OCI-LY1 (cell line): Measurements from ENCODE around the gene RFX8.

Source experiments
- H2AFZ ChIP-seq: fragments of 200-600 bp; sonication (generic), shearing (Covaris generic); 2 replicates; pipeline ENCODE4 v1.6.0; 2014; ENCODE audit warnings: antibody characterized with exemption, mild to moderate bottlenecking, low read length
- H3F3A ChIP-seq: fragments of 200-600 bp; sonication (generic), shearing (Covaris generic); 2 replicates; pipeline ENCODE4 v1.6.0; 2014; ENCODE audit warnings: mild to moderate bottlenecking, antibody characterized with exemption, low read length, moderate library complexity; ENCODE audit not compliant: insufficient read depth
- H3K27ac ChIP-seq: fragments of 200-600 bp; sonication (generic); 2 replicates; pipeline ENCODE4 v1.5.1; 2014; ENCODE audit warnings: low read length, mixed run types, mild to moderate bottlenecking, low read depth; ENCODE audit not compliant: poor library complexity, severe bottlenecking
- H3K27me3 ChIP-seq: fragments of 200-600 bp; sonication (generic); 2 replicates; pipeline ENCODE4 v1.6.0; 2014; ENCODE audit warnings: antibody characterized with exemption, mild to moderate bottlenecking, low read length, moderate library complexity; ENCODE audit not compliant: insufficient read depth
- H3K36me3 ChIP-seq: fragments of 200-600 bp; sonication (generic); 2 replicates; pipeline ENCODE4 v1.6.1; 2014; ENCODE audit warnings: mild to moderate bottlenecking, antibody characterized with exemption, low read length, moderate library complexity, mixed read lengths; ENCODE audit not compliant: insufficient read depth
- H3K4me1 ChIP-seq: fragments of 200-600 bp; sonication (generic); 2 replicates; pipeline ENCODE4 v1.5.1; 2014; ENCODE audit warnings: mild to moderate bottlenecking, low read length, moderate library complexity; ENCODE audit not compliant: insufficient read depth, severe bottlenecking
- H3K4me2 ChIP-seq: fragments of 200-600 bp; sonication (generic), shearing (Covaris generic); 2 replicates; pipeline ENCODE4 v1.6.1; 2014; ENCODE audit warnings: low read length
- H3K4me3 ChIP-seq: fragments of 200-600 bp; sonication (generic); 2 replicates; pipeline ENCODE4 v1.5.1; 2014; ENCODE audit warnings: low read length, low read depth, mild to moderate bottlenecking, mixed read lengths; ENCODE audit not compliant: poor library complexity, severe bottlenecking
- H3K79me2 ChIP-seq: fragments of 200-600 bp; shearing (Covaris generic); 2 replicates; pipeline ENCODE4 v1.6.1; 2016; ENCODE audit warnings: mixed run types, low read length, mixed read lengths; ENCODE audit not compliant: insufficient read depth
- H3K9ac ChIP-seq: fragments of 200-600 bp; sonication (generic), shearing (Covaris generic); 2 replicates; pipeline ENCODE4 v1.6.1; 2014; ENCODE audit warnings: mild to moderate bottlenecking, low read length, mixed read lengths
- H3K9me2 ChIP-seq: fragments of 200-600 bp; sonication (generic), shearing (Covaris generic); 2 replicates; pipeline ENCODE4 v1.6.1; 2014; ENCODE audit warnings: low read depth, mild to moderate bottlenecking, low read length, mixed read lengths
- H3K9me3 ChIP-seq: fragments of 200-600 bp; shearing (Covaris generic); 2 replicates; pipeline ENCODE4 v1.6.1; 2014; ENCODE audit warnings: low read length, mixed read lengths
- H4K20me1 ChIP-seq: fragments of 200-600 bp; sonication (generic), shearing (Covaris generic); 2 replicates; pipeline ENCODE4 v1.6.0; 2016; ENCODE audit warnings: mild to moderate bottlenecking, low read length; ENCODE audit not compliant: insufficient read depth
- EZH2 ChIP-seq: fragments of 200-600 bp; sonication (generic), shearing (Covaris generic); IDR thresholded peaks from 2 replicates; pipeline ENCODE4 v1.8.0; 2017; ENCODE audit warnings: borderline replicate concordance, mixed run types, mild to moderate bottlenecking, antibody characterized with exemption, low read length, moderate library complexity, mixed read lengths
- TF ChIP-seq, protein P1 (sequence below): fragments of 200-600 bp; sonication (generic), shearing (Covaris generic); IDR thresholded peaks from 2 replicates; pipeline ENCODE4 v1.5.1; 2017; ENCODE audit warnings: mild to moderate bottlenecking, antibody characterized with exemption, low read length, moderate library complexity, mixed read lengths

Gene RFX8

DNA sequence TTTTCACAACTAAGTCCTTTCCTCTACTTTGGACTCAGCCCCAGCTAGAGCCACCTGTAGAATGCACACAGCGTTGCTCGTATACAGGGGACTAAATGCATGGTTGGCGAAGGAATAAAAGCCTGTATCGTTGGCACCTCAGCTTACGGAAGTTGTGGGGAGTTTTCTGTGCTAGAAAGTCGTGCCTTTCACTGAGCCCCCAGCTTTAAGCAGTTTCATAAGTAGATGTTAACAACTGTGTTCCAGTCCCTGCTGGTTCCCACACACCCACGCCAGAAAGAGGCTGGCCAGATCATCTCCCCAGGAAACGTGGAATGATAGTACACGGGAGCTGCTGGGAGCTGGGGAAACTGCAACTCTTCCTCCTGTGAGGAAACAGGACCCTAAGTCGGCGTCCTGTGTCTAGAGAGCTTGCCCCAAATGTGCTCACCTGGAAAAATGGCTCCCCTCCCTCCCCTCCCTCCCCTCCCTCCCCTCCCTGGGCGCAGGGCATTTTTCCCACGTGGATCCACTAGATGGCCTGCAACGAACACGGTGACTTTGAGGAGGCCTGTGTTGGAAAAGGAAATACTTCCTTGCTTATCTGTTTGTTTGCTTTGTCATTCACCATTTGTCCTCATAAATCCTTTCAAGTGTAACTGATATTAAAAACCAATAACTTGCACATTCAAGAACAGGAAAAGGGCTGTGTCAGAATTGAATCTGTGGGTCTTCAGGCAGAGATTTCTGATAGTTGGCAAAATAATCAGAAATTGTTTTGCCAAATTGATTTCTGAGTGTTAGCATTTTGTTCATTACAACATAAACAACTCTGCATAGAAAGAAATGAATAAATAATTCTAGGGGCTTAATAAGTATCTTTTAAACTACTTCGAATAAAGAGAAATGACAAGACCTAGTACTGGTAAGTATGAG lies 43.9 kb upstream of the RFX8 start:
- Histone ChIP-seq H3K4me3 (no peak overlapping the region), H3K36me3 (no peaks in the 10 kb centered on the region), H3K9ac (no peak overlapping the region), H3K27me3 (no peaks in the 10 kb centered on the region), H2AFZ (no peak overlapping the region), H3K4me1 (no peaks in the 10 kb centered on the region), H3K9me2 (no peaks in the 10 kb centered on the region), H3K4me2 (no peak overlapping the region; the same call in 1 of the 2 replicates), H3K9me3 (no peaks in the 10 kb centered on the region), H3K79me2 (no peaks in the 10 kb centered on the region), H4K20me1 (no peaks in the 10 kb centered on the region), H3F3A (no peaks in the 10 kb centered on the region), H3K27ac (no peak overlapping the region)
- TF ChIP-seq, protein P1, sequence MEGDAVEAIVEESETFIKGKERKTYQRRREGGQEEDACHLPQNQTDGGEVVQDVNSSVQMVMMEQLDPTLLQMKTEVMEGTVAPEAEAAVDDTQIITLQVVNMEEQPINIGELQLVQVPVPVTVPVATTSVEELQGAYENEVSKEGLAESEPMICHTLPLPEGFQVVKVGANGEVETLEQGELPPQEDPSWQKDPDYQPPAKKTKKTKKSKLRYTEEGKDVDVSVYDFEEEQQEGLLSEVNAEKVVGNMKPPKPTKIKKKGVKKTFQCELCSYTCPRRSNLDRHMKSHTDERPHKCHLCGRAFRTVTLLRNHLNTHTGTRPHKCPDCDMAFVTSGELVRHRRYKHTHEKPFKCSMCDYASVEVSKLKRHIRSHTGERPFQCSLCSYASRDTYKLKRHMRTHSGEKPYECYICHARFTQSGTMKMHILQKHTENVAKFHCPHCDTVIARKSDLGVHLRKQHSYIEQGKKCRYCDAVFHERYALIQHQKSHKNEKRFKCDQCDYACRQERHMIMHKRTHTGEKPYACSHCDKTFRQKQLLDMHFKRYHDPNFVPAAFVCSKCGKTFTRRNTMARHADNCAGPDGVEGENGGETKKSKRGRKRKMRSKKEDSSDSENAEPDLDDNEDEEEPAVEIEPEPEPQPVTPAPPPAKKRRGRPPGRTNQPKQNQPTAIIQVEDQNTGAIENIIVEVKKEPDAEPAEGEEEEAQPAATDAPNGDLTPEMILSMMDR: no peak
- TF ChIP-seq EZH2: no peak

DNA sequence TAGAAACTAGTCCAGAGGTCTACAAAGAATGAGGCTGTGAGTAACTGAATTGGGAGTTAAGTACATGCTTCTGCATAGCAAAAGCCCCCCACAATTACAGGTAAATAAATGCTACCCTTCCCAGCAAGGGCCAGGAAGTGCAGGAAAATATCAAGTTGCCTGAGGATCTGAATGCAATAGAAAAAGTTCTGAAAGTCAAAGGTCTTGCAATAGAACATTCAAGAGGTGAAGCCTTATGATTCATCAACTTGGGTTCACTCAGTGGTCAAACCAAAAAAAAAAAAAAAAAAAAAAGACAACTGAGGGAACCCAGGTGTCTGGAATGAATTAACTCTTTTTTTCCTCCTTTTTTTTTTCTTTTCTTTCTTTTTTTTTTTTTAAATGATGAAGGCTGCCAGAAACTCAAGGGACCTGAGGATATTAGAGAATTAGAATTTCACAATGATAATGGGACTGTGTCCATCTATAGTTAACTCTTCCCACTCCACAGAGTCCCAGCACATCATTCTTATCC lies 42.9 kb upstream of the RFX8 start:
- Histone ChIP-seq H3K4me3 (no peak overlapping the region), H3K9me3 (no peaks in the 10 kb centered on the region), H3F3A (no peaks in the 10 kb centered on the region), H3K36me3 (no peaks in the 10 kb centered on the region), H3K4me1 (no peaks in the 10 kb centered on the region), H4K20me1 (no peaks in the 10 kb centered on the region), H2AFZ (no peak overlapping the region), H3K9me2 (no peaks in the 10 kb centered on the region), H3K9ac (no peak overlapping the region), H3K79me2 (no peaks in the 10 kb centered on the region), H3K4me2 (no peak overlapping the region), H3K27me3 (no peaks in the 10 kb centered on the region), H3K27ac (no peak overlapping the region)
- TF ChIP-seq EZH2: no peak
- TF ChIP-seq, protein P1: no peak

DNA sequence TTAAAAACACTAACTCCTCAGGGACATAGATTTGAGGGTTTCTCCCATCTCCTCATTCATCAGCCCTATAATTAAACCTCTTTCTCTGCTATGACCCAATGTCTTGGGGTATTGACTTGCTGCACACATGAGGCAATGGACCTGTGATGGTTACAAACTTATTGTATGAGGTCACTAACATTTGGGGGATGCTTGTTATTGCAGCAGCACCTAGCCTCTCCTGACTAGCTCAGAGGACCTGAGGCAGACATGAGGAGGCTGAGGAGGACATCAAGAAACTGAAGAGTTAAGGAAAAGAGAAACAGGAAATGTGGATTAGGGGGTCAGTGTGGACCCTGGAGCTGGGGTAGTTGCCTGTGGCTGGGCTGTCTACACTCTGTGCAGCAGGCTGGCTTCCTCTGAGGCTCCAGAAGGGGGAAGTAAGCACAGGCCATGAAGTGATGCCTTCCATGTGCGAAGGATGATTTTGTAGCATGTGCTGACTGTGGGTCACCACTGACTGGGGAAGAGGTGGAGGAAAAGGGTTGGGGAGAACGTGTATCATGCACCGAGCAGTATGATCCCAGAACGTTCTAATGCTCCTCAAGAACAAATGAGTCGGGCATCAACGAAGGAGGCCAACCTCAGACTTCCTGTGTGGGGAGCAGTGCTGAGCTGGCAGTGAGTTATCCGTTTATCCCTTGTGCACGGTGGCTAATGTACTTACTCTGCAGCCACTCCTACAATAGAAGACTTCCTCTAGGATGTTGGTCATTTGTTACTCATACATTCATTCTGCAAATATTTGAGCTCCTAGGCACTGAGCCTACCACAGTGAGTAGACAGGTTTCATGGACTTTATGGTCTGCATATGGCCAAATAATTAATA lies 42.1 kb upstream of the RFX8 start:
- no peaks in the 10 kb centered on the region for H3K9me3 ChIP-seq
- no peaks in the 10 kb centered on the region for H3K79me2 ChIP-seq
- no peak overlapping the region for H3K4me2 ChIP-seq
- no peak overlapping the region for H3K4me3 ChIP-seq
- TF ChIP-seq, protein P1: no peak
- TF ChIP-seq EZH2: no peak
- no peaks in the 10 kb centered on the region for H3F3A ChIP-seq
- H3K27me3 ChIP-seq: no peaks in the 10 kb centered on the region
- no peaks in the 10 kb centered on the region for H3K9me2 ChIP-seq
- no peak overlapping the region for H3K27ac ChIP-seq
- no peaks in the 10 kb centered on the region for H3K36me3 ChIP-seq
- no peak overlapping the region for H3K9ac ChIP-seq
- no peak overlapping the region for H2AFZ ChIP-seq
- no peaks in the 10 kb centered on the region for H3K4me1 ChIP-seq
- no peaks in the 10 kb centered on the region for H4K20me1 ChIP-seq
